NB4 (cell line): ENCODE results near the gene ANO10.

ENCODE experiments used
- CTCF ChIP-seq: IDR thresholded peaks from one replicate; pipeline ENCODE4 v1.5.1; 2012; ENCODE audit warnings: low read depth, low read length
- MAX ChIP-seq: IDR thresholded peaks from 2 replicates; pipeline ENCODE4 v1.6.1; 2011; ENCODE audit warnings: low read depth, low read length
- MYC ChIP-seq: IDR thresholded peaks from 2 replicates; pipeline ENCODE4 v1.6.1; 2011; ENCODE audit warnings: low read depth, low read length
- POLR2A ChIP-seq: IDR thresholded peaks from 2 replicates; pipeline ENCODE4 v1.6.1; 2011; ENCODE audit warnings: mild to moderate bottlenecking; ENCODE audit not compliant: insufficient read length; ENCODE audit errors: extremely low read depth

- TF ChIP-seq CTCF (no peak), POLR2A (no peak), MAX (no peak), MYC (no peak)
Measured at GRCh38 chr3:43317461-43318316, 304.1 kb downstream of the ANO10 start.
